Epithelial cell of umbilical artery (primary cell): ENCODE data around the gene KIR3DL2. TPM values are rescaled to one million over a fixed set of nuclear protein-coding genes. Genes with fewer than 3 reads are reported as not detected.

ENCODE experiments used
- total RNA-seq: library from RNA; depleted of rRNA; stranded (reverse); fragments of >200 nt; gene quantifications from 2 replicates; pipeline ENCODE4 v1.2.3, GENCODE V29; 2014

Gene KIR3DL2
- total RNA-seq, result not detected in 2 replicates

DNA sequence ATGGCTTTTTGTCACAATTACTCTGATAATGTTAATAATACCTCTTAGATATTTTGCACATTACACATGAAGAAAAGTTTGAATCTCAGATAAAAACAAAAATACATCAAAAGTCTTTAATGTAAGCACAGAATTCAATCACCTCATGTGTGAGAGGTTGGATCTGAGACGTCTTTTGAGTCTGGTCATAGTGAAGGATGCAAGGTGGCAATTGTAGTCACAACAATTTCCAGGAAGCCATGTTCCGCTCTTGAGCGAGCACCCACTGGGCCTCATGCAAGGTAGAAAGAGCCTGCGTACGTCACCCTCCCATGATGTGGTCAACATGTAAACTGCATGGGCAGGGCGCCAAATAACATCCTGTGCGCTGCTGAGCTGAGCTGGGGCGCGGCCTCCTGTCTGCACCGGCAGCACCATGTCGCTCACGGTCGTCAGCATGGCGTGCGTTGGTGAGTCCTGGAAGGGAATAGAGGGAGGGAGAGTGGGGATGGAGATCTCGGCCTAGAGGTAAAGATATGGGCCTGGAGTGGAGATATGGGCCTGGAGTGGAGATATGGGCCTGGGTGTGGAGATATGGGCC, at the start of gene KIR3DL2:
Gene KIR3DL2, plus strand, starts transcription at position 383 of the 580 bp plus-strand sequence. Its CDS starts 33 bp downstream, at position 416.

DNA sequence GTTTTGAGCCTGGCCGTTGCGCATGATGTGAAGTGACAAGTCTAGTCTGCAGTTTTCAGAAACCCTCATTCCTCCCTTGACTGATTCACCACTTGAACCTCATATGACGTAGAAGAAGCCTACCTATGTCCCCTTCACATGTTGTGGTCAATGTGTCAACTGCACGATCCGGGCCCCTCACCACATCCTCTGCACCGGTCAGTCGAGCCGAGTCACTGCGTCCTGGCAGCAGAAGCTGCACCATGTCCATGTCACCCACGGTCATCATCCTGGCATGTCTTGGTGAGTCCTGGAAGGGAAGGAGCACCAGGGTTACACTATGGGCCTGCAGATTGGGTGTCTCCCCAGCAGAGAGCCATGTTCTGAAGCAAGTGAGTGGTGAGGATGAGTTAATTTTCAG, 46.8 kb upstream of the KIR3DL2 start, which contains the start of gene KIR2DL4:
Gene KIR2DL4, plus strand, starts transcription at position 201 of the 400 bp plus-strand sequence. Its CDS starts 42 bp downstream, at position 243.

DNA sequence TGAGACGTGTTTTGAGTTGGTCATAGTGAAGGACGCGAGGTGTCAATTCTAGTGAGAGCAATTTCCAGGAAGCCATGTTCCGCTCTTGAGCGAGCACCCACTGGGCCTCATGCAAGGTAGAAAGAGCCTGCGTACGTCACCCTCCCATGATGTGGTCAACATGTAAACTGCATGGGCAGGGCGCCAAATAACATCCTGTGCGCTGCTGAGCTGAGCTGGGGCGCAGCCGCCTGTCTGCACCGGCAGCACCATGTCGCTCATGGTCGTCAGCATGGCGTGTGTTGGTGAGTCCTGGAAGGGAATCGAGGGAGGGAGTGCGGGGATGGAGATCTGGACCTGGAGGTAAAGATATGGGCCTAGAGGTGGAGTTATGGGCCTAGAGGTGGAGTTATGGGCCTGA, 34.0 kb upstream of the KIR3DL2 start, which contains the start of gene KIR3DL1:
Gene KIR3DL1, plus strand, starts transcription at position 218 of the 400 bp plus-strand sequence.

DNA sequence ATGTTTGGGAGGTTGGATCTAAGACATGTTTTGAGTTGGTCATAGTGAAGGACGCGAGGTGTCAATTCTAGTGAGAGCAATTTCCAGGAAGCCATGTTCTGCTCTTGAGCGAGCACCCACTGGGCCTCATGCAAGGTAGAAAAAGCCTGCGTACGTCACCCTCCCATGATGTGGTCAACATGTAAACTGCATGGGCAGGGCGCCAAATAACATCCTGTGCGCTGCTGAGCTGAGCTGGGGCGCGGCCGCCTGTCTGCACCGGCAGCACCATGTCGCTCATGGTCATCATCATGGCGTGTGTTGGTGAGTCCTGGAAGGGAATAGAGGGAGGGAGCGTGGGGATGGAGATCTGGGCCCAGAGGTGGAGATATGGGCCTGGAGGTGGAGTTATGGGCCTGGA, 17.7 kb upstream of the KIR3DL2 start, which contains the start of gene KIR2DS4:
Gene KIR2DS4, plus strand, starts transcription at position 181 of the 400 bp plus-strand sequence.

DNA sequence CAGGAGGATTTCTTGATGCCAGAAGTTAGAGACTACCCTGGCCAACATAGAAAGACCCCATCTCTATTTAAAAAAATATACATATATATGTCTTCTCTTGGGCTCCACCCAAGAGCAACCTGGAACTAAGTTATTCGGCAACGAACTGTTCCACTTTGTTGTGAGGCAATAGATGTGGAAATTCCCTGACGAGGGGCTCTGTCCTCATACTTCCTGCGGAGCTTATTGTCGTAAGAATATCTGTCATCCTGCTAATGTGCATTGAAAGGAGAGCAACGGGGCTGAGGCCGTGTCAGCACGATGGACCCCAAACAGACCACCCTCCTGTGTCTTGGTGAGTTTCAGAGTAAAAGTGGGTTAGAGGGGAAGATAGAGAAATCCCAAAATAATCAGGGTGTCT, 23.7 kb downstream of the KIR3DL2 start, which contains the start of gene FCAR:
Gene FCAR, plus strand, starts transcription at position 246 of the 400 bp plus-strand sequence. Its CDS starts 55 bp downstream, at position 301.

DNA sequence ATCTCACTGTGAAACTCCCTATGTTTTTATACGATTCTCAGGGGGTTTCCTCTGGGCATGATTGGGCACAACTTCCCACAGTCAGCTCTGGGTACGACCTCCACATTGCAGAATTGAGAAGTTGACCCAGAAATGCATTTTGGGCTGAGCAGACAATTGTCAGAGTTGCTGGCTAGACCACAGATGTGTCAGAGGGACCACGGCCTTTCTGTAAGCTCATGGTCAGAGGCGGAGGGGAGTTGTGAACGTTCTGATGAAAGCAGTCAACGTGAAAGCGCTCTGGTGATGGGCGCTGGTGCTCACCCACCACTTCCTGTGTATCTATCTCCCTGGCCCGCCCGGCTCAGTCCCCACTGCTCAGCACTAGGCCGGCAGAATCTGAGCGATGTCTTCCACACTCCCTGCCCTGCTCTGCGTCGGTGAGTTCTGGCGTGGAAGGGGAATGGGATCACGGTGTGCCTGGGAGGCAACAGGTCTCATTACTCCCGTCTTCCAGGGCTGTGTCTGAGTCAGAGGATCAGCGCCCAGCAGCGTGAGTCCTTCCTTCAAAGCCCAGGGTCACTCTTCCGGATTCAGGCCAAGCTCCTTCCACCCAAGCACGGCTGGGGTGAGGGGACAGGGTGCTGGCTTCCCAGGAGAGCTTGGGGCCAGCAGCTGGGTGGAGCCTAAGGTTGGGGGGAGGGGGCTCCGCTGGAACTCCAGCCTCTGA, 55.7 kb downstream of the KIR3DL2 start, which contains the start of gene NCR1:
Gene NCR1, plus strand, starts transcription at position 346 of the 709 bp plus-strand sequence. Its CDS starts 40 bp downstream, at position 386.

Other genes with a start within 250 kb of the KIR3DL2 start
- not detected in 2 replicates for gene LILRB1, start 220.0 kb upstream of the KIR3DL2 start, total RNA-seq
- not detected in 2 replicates for gene LILRB4, start 187.5 kb upstream of the KIR3DL2 start, total RNA-seq
- gene KIR3DL3, start 126.0 kb upstream of the KIR3DL2 start, total RNA-seq, result not detected in 2 replicates
- gene KIR2DL3, start 111.9 kb upstream of the KIR3DL2 start, total RNA-seq, result not detected in 2 replicates
- not detected in 2 replicates for gene KIR2DL1, start 80.7 kb upstream of the KIR3DL2 start, total RNA-seq
- gene KIR2DL4, start 46.8 kb upstream of the KIR3DL2 start, total RNA-seq, result not detected in 2 replicates
- not detected in 2 replicates for gene KIR3DL1, start 34.0 kb upstream of the KIR3DL2 start, total RNA-seq
- not detected in 2 replicates for gene KIR2DS4, start 17.8 kb upstream of the KIR3DL2 start, total RNA-seq
- gene FCAR, start 23.8 kb downstream of the KIR3DL2 start, total RNA-seq, result not detected in 2 replicates
- gene NCR1, start 55.7 kb downstream of the KIR3DL2 start, total RNA-seq, result 0.65 TPM in 1 of 2 replicates, not detected in the other
- gene NLRP7, start 97.1 kb downstream of the KIR3DL2 start, total RNA-seq, result not detected in 2 replicates
- gene NLRP2, start 115.9 kb downstream of the KIR3DL2 start, total RNA-seq, result 1.1 and 7.5 TPM in 2 replicates
- not detected in 2 replicates for gene GP6, start 187.8 kb downstream of the KIR3DL2 start, total RNA-seq
- 6.7 and 14.9 TPM in 2 replicates for gene RDH13, start 212.7 kb downstream of the KIR3DL2 start, total RNA-seq
- 5.9 and 12.0 TPM in 2 replicates for gene EPS8L1, start 225.4 kb downstream of the KIR3DL2 start, total RNA-seq